GM11168 (cell line): Measurements from ENCODE around the gene UNC93B1.

ENCODE experiments used
- in situ Hi-C: fragments of 300-500 bp; cut with MboI; formaldehyde crosslinking; loops from one replicate; pipeline ENCODE4 v1.12.0; 2022; ENCODE audit warnings: low sequenced_read_pairs; ENCODE audit not compliant: unreplicated experiment

UNC93B1 gene

DNA sequence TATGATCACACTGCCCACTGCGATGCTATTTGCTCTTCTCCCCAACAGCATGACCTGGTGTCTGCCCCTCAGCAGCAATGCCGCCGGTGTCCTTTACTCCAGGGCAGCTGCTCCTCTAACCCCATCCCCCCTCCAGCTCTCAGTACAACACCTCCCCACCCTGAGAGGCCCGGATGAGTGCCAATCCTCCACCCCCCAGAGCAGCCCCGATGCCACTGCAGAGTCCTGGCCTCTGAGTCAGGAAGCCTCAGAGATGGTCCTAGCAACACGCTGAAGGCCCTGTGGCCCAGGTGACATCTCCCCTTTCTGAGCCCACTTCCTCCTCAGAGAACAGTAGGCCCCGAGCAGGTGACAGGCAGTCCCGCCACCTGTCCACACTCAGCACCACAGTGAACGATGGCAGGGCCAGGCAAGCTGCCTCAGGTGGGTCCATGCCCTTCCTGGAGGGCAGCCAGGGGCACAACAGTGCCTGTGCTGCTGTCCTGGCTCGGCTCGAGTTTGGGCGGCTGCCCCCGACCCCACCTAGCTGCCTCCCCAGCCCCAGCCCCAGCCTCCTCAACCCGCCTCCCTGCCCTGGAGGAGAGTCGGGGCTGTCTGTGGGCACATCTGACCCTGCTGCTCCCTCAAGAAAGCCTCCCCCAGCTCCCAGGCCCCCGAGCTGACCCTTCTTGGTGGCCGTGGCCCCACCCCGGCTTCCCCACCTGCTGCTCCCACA lies 22.7 kb upstream of the UNC93B1 start:
- in situ Hi-C loops, result no loop called here

DNA sequence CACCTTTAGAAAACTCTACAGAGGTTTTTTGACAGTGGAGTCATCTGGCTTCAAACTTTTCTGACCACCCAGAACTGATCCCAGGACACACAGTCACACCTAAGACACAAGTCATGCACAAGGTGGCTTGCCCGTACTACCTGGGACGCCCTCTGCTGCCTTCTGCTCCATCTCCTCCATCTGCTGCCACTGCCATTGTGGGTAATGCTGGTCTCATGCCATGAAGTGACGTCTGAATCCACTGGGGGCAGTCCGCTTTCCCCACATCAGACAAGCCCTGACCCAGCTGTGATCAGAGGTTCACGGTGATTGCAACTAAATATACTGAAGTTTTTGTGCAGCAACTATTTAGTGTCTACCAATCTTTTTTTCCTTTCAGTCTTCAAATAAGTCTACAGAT lies 21.1 kb upstream of the UNC93B1 start:
- in situ Hi-C loops, result no loop called here

- in situ Hi-C loops, result no loop called here
These were observed 20.6 kb upstream of the UNC93B1 start for GRCh38 chr11:68024508-68024907.

DNA sequence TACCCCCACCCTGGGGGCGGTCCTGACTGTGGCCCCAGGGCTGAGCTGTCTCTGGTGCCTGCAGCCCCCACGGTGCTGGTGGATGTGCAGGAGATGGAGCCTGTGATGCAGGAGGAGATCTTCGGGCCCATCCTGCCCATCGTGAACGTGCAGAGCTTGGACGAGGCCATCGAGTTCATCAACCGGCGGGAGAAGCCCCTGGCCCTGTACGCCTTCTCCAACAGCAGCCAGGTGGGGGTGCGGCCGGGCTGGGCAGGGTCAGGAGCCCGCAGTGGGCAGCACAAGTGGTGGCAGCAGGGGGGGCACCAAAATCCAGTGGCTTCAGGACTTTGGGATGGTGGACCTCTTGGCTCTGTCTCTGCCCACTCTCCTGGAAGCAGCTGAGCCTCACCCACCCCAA lies 18.6 kb upstream of the UNC93B1 start:
- in situ Hi-C loops, result no loop called here

- in situ Hi-C loops, result no loop called here
These were observed 17.4 kb upstream of the UNC93B1 start for GRCh38 chr11:68021167-68021787.

- in situ Hi-C loops, result no loop called here
These were observed 16.7 kb upstream of the UNC93B1 start for GRCh38 chr11:68020575-68020974.

- in situ Hi-C loops, result no loop called here
These were observed 15.6 kb upstream of the UNC93B1 start for GRCh38 chr11:68019486-68019885.

- in situ Hi-C loops, result no loop called here
These were observed 14.9 kb upstream of the UNC93B1 start for GRCh38 chr11:68018730-68019190.

DNA sequence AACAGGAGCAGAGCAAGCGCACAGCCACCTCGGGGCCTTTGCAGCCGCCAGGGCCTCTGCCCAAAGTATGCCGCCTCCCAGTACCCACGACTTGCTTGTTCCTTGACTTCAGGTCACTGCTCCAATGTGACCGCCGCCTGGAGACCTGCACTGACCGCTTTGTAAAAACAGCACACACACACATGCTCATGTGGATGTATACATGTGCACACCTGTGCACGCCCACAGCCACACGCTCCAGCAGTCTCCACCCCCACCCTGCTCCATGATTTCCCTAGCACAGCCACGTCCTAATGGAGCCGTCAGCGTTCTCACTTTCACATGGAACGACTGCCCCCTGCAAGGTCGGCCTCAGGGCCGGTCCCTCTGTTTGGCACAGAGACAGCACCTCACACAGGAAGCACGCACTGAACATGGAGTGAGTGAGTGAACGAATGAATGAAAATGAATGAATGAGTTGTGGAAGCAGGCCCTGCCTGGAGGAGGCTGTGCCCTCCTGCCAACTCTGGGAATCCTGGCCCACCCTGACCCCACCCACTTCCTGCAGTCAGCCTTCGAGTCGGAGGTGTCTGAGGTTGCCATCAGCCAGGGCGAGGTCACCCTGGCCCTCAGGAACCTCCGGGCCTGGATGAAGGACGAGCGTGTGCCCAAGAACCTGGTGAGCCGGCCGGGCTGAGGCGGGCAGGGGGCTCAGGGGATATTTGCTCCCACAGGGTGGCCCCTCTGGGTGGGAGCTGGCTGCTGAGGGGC lies 14.3 kb upstream of the UNC93B1 start:
- in situ Hi-C loops, result no loop called here

- in situ Hi-C loops, result no loop called here
These were observed 13.3 kb upstream of the UNC93B1 start for GRCh38 chr11:68016904-68017817.

- in situ Hi-C loops, result no loop called here
These were observed 12.4 kb upstream of the UNC93B1 start for GRCh38 chr11:68016161-68016903.

DNA sequence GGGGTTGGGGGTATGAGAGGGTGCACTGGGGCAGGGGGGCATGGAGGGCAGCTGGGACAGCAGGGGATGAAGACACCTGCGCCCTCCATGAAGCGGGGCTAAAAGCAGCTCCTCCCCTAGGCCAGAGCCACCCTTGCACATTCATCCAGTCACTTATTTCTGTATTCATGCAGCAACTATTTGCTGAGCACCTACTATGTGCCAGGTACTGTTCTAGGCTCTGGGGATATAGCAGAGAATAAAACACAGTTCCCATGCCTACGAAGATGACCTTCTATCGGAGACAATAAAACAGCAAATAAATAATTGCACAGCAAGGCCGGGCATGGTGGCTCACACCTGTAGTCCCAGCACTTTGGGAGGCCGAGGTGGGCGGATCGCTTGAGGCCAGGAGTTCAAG lies 11.6 kb upstream of the UNC93B1 start:
- in situ Hi-C loops, result no loop called here

DNA sequence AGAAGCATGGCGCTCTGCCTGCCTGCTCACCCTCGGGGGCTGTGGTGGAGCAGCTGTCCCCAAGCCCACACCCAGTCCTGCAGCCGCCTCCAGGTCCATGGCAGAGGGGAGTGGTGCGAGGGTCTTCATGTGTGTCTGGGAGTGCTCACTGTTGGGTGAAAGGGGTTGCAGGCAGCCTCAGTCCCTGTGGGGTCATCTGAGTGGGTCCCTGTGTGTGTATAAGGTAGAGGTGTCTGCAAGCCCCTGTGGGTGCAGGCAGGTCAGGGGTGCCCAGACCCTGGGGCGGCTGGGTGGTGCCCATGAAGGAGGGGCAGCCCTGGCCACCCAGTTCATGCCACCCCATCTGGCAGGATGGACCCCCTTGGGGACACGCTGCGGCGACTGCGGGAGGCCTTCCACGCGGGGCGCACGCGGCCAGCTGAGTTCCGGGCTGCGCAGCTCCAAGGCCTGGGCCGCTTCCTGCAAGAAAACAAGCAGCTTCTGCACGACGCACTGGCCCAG lies 11.1 kb upstream of the UNC93B1 start:
- in situ Hi-C loops, result no loop called here

DNA sequence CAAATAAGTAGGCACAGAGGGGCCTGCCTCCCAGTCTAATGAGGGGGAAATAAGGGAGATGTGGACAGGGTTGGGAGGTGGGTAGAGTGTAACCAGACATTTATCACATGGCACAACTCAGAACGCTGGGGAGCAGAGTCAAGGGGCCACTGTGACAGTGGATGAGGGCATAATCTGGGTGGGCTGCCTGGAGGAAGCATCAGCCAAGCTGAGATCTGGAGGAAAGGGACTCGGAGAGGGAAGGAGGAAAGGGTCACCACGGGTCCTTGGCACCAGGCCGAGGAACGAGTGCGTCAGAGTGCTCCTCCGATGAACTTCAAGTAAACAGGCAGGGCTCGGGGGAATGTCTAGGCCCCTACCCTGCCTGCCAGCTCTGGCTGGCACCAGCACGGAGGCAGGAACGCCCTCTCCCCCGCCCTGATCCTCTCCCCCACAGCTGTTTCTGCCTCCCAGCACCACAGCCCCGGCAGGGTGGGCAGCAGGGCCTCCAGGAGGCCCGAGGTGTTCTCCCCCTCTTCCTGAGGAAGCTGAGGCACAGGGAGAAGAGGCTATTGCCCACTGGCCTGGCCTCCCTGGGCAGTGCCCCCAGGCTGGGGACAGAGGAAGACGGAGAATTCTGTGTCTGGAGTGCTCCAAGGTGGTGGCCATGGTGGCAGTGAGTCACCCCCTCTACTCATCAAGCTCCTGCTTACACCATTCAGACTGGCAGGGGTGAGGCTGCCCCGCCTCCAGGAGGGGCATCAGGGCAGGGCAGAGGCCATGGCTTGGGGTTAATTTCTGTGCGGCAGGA lies 10.5 kb upstream of the UNC93B1 start:
- in situ Hi-C loops, result no loop called here

GRCh38 chr11:68013611-68014156 lies 9.8 kb upstream of the UNC93B1 start:
- in situ Hi-C loops, result no loop called here

DNA sequence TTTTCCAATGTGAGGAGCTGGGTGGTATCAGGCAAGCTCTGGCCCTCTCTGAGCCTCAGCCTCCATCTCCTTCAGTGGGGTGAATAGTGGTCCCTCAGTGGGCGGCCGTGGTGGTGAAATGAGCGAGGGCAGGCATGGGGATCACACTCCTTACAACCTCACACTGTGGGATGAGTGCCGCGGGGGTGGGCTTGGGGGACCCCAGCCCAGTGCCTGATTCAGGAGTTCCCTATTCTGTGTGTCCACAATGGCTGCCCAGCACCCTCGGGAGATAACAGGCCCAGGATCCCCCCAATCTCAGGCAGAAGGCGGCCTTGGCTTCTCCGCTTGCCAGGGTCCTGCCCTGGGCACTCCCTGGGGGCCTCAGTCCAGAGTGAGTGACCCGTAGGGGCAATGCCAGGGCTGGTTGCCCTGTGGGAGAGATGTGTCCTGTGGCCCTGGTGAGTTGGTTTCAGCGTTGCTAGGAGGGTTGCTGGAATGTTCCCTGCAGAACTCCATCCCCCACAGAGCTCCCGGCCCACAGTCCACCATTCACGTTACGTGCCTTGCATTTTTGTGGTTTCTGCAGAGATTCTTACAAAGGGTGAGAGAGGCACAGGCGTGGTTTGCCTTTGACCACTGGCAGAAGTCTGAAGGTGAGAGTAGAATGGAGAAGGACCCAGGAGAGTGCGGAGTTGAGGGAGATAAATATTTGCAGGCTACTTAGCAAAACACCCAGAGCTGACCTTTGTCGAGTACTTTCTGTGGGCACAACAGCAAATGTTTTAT lies 9.1 kb upstream of the UNC93B1 start:
- in situ Hi-C loops, result no loop called here

- in situ Hi-C loops, result no loop called here
These were observed 8.3 kb upstream of the UNC93B1 start for GRCh38 chr11:68012044-68012842.
